GM19351 (cell line): ENCODE measurements around the gene RAET1E.
"Not testable (repeated sequence)": the region's sequence is repeated elsewhere in the genome, so short reads cannot be mapped to it uniquely, and the experiment has no call there.

Source experiments
- ATAC-seq: cut with Tn5 transposase; IDR thresholded peaks from one replicate; pipeline ENCODE4 v1.9.1; 2021; ENCODE audit warnings: mild to moderate bottlenecking, moderate library complexity; ENCODE audit not compliant: unreplicated experiment

Gene RAET1E

GRCh38 chr6:149910721-149911151, 12.8 kb upstream of the RAET1E start:
- ATAC-seq: no peak

- ATAC-seq: no peak
These were observed 12.0 kb upstream of the RAET1E start for GRCh38 chr6:149909701-149910470.

GRCh38 chr6:149908480-149908879, 10.6 kb upstream of the RAET1E start:
- not testable (repeated sequence) for ATAC-seq

- no peak for ATAC-seq
These were observed 9.4 kb upstream of the RAET1E start for GRCh38 chr6:149907317-149907716.

GRCh38 chr6:149906405-149906804, 8.5 kb upstream of the RAET1E start:
- no peak for ATAC-seq

- no peak for ATAC-seq
These were observed 8.0 kb upstream of the RAET1E start for GRCh38 chr6:149905911-149906371.

- no peak for ATAC-seq
These were observed 7.5 kb upstream of the RAET1E start for GRCh38 chr6:149905371-149905910.

GRCh38 chr6:149904661-149905370, 6.9 kb upstream of the RAET1E start:
- ATAC-seq: no peak

- no peak for ATAC-seq
These were observed 6.2 kb upstream of the RAET1E start for GRCh38 chr6:149903938-149904611.

GRCh38 chr6:149901444-149902140, 3.7 kb upstream of the RAET1E start:
- ATAC-seq: no peak

- ATAC-seq: no peak
These were observed 2.9 kb upstream of the RAET1E start for GRCh38 chr6:149900620-149901443.

GRCh38 chr6:149899926-149900619, 2.2 kb upstream of the RAET1E start:
- ATAC-seq: no peak

- no peak for ATAC-seq
These were observed 1.6 kb upstream of the RAET1E start for GRCh38 chr6:149899486-149899885.

GRCh38 chr6:149898966-149899365, 1.1 kb upstream of the RAET1E start:
- no peak for ATAC-seq

- ATAC-seq: no peak
These were observed 757 bp downstream of the RAET1E start for GRCh38 chr6:149897015-149897697.

- ATAC-seq: no peak
These were observed 1.4 kb downstream of the RAET1E start for GRCh38 chr6:149896491-149896890.

- ATAC-seq: no peak
These were observed 2.1 kb downstream of the RAET1E start for GRCh38 chr6:149895833-149896271.

- ATAC-seq: no peak
These were observed 2.8 kb downstream of the RAET1E start for GRCh38 chr6:149895048-149895590.
